H9 (cell line): ENCODE results near the gene CHMP3. TPM values are rescaled to one million over a fixed set of nuclear protein-coding genes. Genes with fewer than 3 reads are reported as not detected.

Source experiments
- DNase-seq: peaks from one replicate; pipeline ENCODE4 v3.0.0-alpha.2; 2017
- H2AFZ ChIP-seq: one replicate; pipeline ENCODE4 v1.6.1; 2013; ENCODE audit warnings: mild to moderate bottlenecking, low read length, control low read depth, moderate library complexity
- H2AK5ac ChIP-seq: 2 replicates; pipeline ENCODE4 v1.6.1; 2013; ENCODE audit warnings: low read length, control low read depth, mixed read lengths; ENCODE audit not compliant: insufficient read length
- H2BK120ac ChIP-seq: one replicate; pipeline ENCODE4 v1.6.1; 2013; ENCODE audit warnings: low read depth, mild to moderate bottlenecking, low read length, control low read depth, inconsistent platforms; ENCODE audit not compliant: poor library complexity, severe bottlenecking
- H2BK12ac ChIP-seq: 2 replicates; pipeline ENCODE4 v1.6.1; 2013; ENCODE audit warnings: low read length, control low read depth, mixed read lengths, low read depth; ENCODE audit not compliant: insufficient read length
- H2BK15ac ChIP-seq: 2 replicates; pipeline ENCODE4 v1.6.1; 2013; ENCODE audit warnings: low read depth, low read length, control low read depth
- H2BK20ac ChIP-seq: one replicate; pipeline ENCODE4 v1.6.1; 2013; ENCODE audit warnings: low read depth, mild to moderate bottlenecking, low read length, control low read depth, inconsistent platforms; ENCODE audit not compliant: poor library complexity, severe bottlenecking
- H2BK5ac ChIP-seq: 2 replicates; pipeline ENCODE4 v1.6.1; 2013; ENCODE audit warnings: low read length, control low read depth, mixed read lengths; ENCODE audit not compliant: insufficient read length
- H3K14ac ChIP-seq: 2 replicates; pipeline ENCODE4 v1.6.1; 2013; ENCODE audit warnings: low read length, control low read depth; ENCODE audit not compliant: insufficient read depth
- H3K18ac ChIP-seq: 2 replicates; pipeline ENCODE4 v1.6.1; 2013; ENCODE audit warnings: low read depth, mild to moderate bottlenecking, mixed read lengths, low read length, control low read depth; ENCODE audit not compliant: insufficient read length
- H3K23ac ChIP-seq: 2 replicates; pipeline ENCODE4 v1.6.1; 2013; ENCODE audit warnings: low read length, control low read depth, mixed read lengths, low read depth; ENCODE audit not compliant: insufficient read length
- H3K23me2 ChIP-seq: 2 replicates; pipeline ENCODE4 v1.6.1; 2013; ENCODE audit warnings: low read depth, mild to moderate bottlenecking, mixed read lengths, low read length, control low read depth; ENCODE audit not compliant: insufficient read length, poor library complexity, severe bottlenecking
- H3K27ac ChIP-seq: 2 replicates; pipeline ENCODE4 v1.5.1; 2013; ENCODE audit warnings: low read length, control low read depth, mixed read lengths, low read depth; ENCODE audit not compliant: insufficient read length
- H3K27me3 ChIP-seq: 2 replicates; pipeline ENCODE4 v1.6.1; 2013; ENCODE audit warnings: low read length, control low read depth, inconsistent platforms; ENCODE audit not compliant: insufficient read depth
- H3K4ac ChIP-seq: 2 replicates; pipeline ENCODE4 v1.6.1; 2013; ENCODE audit warnings: low read depth, mild to moderate bottlenecking, control low read depth, inconsistent platforms, low read length, moderate library complexity
- H3K4me1 ChIP-seq: 2 replicates; pipeline ENCODE4 v1.6.1; 2013; ENCODE audit warnings: low read length, control low read depth, inconsistent platforms; ENCODE audit not compliant: insufficient read depth
- H3K4me2 ChIP-seq: 2 replicates; pipeline ENCODE4 v1.6.1; 2013; ENCODE audit warnings: low read length, control low read depth, mixed read lengths; ENCODE audit not compliant: insufficient read length, insufficient read depth
- H3K56ac ChIP-seq: 2 replicates; pipeline ENCODE4 v1.6.1; 2013; ENCODE audit warnings: low read depth, mild to moderate bottlenecking, mixed read lengths, low read length, control low read depth; ENCODE audit not compliant: insufficient read length
- H3K79me1 ChIP-seq: 2 replicates; pipeline ENCODE4 v1.6.1; 2013; ENCODE audit warnings: low read depth, mild to moderate bottlenecking, moderate library complexity, low read length, control low read depth, inconsistent platforms; ENCODE audit not compliant: insufficient read depth, poor library complexity, severe bottlenecking
- H3K79me2 ChIP-seq: 2 replicates; pipeline ENCODE4 v1.6.1; 2013; ENCODE audit warnings: low read length, control low read depth, inconsistent platforms; ENCODE audit not compliant: insufficient read depth
- H3K9ac ChIP-seq: 2 replicates; pipeline ENCODE4 v1.6.1; 2013; ENCODE audit warnings: low read length, control low read depth, mixed read lengths; ENCODE audit not compliant: insufficient read length; ENCODE audit errors: extremely low read depth
- H3K9me3 ChIP-seq: one replicate; pipeline ENCODE4 v1.6.1; 2013; ENCODE audit warnings: low read depth, low read length, inconsistent platforms; ENCODE audit not compliant: control insufficient read depth
- H3T11ph ChIP-seq: one replicate; pipeline ENCODE4 v1.6.1; 2013; ENCODE audit warnings: mild to moderate bottlenecking, low read length, control low read depth, inconsistent platforms
- H4K20me1 ChIP-seq: one replicate; pipeline ENCODE4 v1.6.1; 2013; ENCODE audit not compliant: control insufficient read depth, insufficient read length, insufficient read depth
- H4K5ac ChIP-seq: 2 replicates; pipeline ENCODE4 v1.6.1; 2013; ENCODE audit warnings: low read depth, mild to moderate bottlenecking, mixed read lengths, low read length, control low read depth; ENCODE audit not compliant: insufficient read length
- H4K8ac ChIP-seq: replicated peaks from 2 replicates; pipeline ENCODE4 v1.6.1; 2013; ENCODE audit warnings: low read length, control low read depth, mixed read lengths, low read depth; ENCODE audit not compliant: insufficient read length
- H4K91ac ChIP-seq: 2 replicates; pipeline ENCODE4 v1.6.1; 2013; ENCODE audit warnings: low read depth, mild to moderate bottlenecking, moderate library complexity, mixed read lengths, low read length, control low read depth; ENCODE audit not compliant: insufficient read length
- H3K27ac Mint-ChIP-seq, 3 experiments: 2 replicates in 2 of 3; 3 replicates in 1 of 3; pipeline ENCODE4 v1.8.0; 2020 to 2021; ENCODE audit warnings: mixed read lengths in 3 of 3, mild to moderate bottlenecking in 1 of 3, moderate library complexity in 1 of 3
- H3K27me3 Mint-ChIP-seq: 2 replicates; pipeline ENCODE4 v1.8.0; 2021; ENCODE audit warnings: low read depth, mild to moderate bottlenecking, moderate library complexity, mixed read lengths
- H3K36me3 Mint-ChIP-seq, 3 experiments: 2 replicates in 2 of 3; 3 replicates in 1 of 3; pipeline ENCODE4 v1.8.0; 2020 to 2021; ENCODE audit warnings: low read depth in 3 of 3, mixed read lengths in 3 of 3; ENCODE audit not compliant: insufficient read depth in 1 of 3
- H3K4me1 Mint-ChIP-seq, 2 experiments: 2 replicates each; pipeline ENCODE4 v1.8.0; 2020; ENCODE audit warnings: mixed read lengths in 2 of 2
- H3K4me3 Mint-ChIP-seq, 2 experiments: 2 replicates in 1 of 2; 3 replicates in 1 of 2; pipeline ENCODE4 v1.8.0; 2020 to 2021; ENCODE audit warnings: mild to moderate bottlenecking in 2 of 2, mixed read lengths in 2 of 2, moderate library complexity in 1 of 2
- H3K9me3 Mint-ChIP-seq, 2 experiments: 2 replicates in 1 of 2; 3 replicates in 1 of 2; pipeline ENCODE4 v1.8.0; 2020; ENCODE audit warnings: mild to moderate bottlenecking in 2 of 2, mixed read lengths in 2 of 2, moderate library complexity in 1 of 2
- CTCF ChIP-seq: fragments of 200-600 bp; sonication (generic); conservative IDR thresholded peaks from 3 replicates; pipeline ENCODE4 v1.8.0; 2021; ENCODE audit warnings: antibody characterized with exemption, mild to moderate bottlenecking
- total RNA-seq: library from RNA; stranded (reverse); gene quantifications from 2 replicates; pipeline ENCODE4 v1.2.1, GENCODE V29; 2021

The CHMP3 gene
- total RNA-seq, 1 experiment from 2014 or later: 28.8 TPM

- Mint-ChIP-seq H3K36me3 (peaks cover 19 to 81% (median 72%) of the 10 kb centered on the region in 3 experiments; a peak in 6 of 7 replicates), H3K27ac (no peak overlapping the region), H3K4me3 (no peak overlapping the region), H3K4me1 (peaks cover 15 to 20% of the 10 kb centered on the region in 2 experiments), H3K27me3 (no peaks in the 10 kb centered on the region), H3K9me3 (no peaks in the 10 kb centered on the region)
- TF ChIP-seq CTCF: no peak
- Histone ChIP-seq H3K14ac (no peak overlapping the region), H4K5ac (no peak overlapping the region), H3K9ac (no peak overlapping the region), H2BK15ac (no peak overlapping the region), H2BK20ac (no peak overlapping the region), H2AFZ (no peak overlapping the region), H2BK12ac (no peak overlapping the region), H3K23me2 (no peaks in the 10 kb centered on the region), H4K8ac (no peak overlapping the region), H3K9me3 (no peaks in the 10 kb centered on the region), H3K56ac (no peak overlapping the region), H3K23ac (no peak overlapping the region), H2BK5ac (no peak overlapping the region), H3K4ac (no peak overlapping the region), H3T11ph (no peak overlapping the region), H4K91ac (no peak overlapping the region), H3K4me1 (0 out of 2 replicates have a peak, but pooled peaks cover 2% of the 10 kb centered on the region), H2BK120ac (no peak overlapping the region), H2AK5ac (no peak overlapping the region), H3K18ac (no peak overlapping the region), H3K27ac (no peak overlapping the region), H3K79me1 (no peaks in the 10 kb centered on the region), H3K79me2 (no peaks in the 10 kb centered on the region), H3K27me3 (no peaks in the 10 kb centered on the region), H4K20me1 (no peaks in the 10 kb centered on the region), H3K4me2 (no peak overlapping the region)
- no peak for DNase-seq
Measured at GRCh38 chr2:86477349-86477748, 85.9 kb downstream of the CHMP3 start.
